NCI-H1930 (cell line): ENCODE data around the gene COL6A5.

ENCODE experiments used
- DNase-seq, 2 experiments: peaks; one replicate each; lab custom pipeline; 2025; lab: John Stamatoyannopoulos, UW

Gene COL6A5

DNA sequence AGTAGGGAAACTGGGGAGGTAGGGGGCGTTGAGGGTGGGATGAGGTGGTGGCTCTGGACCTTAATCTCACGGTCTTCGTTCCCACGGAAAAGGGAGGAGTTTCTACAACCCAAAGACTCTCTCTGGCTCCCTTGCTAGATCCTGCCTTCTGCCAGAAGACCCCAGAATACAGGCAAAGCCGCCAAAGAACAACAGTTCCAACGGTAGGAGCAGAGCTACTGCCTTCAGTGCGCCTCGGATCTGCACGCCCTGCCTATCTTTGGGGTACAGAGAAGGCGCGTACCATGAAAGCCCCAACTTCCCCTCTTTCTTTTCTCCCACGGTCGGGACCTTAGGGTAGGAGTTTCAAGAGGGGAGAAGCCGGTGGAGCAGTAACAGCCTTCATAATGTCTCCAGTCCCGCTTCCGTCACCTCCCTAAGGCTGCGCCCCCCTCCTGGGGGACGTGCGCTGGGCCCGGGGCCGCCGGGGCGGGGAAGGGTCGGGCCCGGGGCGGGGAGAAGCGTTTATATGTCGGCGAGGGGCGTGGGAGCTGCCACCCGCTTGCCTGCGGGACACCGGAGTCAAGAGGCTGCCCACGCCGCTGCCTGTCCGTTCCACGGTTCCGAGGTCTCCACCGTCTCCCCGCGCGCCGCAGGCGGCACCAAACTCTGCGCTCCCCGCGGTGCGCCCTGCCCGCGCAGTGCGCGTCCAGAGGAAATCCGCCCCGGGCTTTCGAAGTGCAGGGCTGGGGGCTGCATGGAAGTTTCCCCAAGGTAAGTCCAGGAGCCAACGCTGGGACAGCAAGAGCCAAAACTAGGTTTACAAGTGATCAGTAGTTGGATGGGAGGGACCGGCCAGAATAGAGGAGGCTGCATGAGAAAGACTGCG is 171.4 kb downstream of the COL6A5 start, which contains the start of gene COL6A6:
Gene COL6A6, plus strand, starts transcription at position 533 of the 868 bp plus-strand sequence. CDS start 43,188 bp downstream, outside the sequence.
- no peak for DNase-seq

DNA sequence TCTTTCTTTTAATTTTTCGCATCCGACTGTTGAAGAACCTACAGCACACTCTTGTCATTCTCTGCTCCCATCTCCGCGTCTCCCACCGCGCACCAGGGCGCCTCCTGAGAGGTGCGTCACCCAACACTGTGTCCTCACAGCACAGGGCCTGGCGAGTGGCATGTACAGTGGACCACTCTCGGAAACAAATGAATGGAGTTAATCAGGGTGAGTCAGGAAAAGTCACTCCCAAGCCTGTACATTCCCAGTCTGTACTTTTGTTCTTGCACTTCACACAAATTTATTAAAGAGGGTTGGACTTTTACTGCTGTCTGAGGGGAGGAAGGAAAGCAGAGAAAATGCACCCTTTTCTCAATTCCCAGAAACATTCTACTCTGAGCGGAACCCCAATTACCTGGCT is 172.1 kb downstream of the COL6A5 start:
- DNase-seq = no peak

GRCh38 chr3:130519754-130520153 is 174.3 kb downstream of the COL6A5 start:
- no peak for DNase-seq

- DNase-seq = no peak
Measured at GRCh38 chr3:130522399-130522798, 176.9 kb downstream of the COL6A5 start.

DNA sequence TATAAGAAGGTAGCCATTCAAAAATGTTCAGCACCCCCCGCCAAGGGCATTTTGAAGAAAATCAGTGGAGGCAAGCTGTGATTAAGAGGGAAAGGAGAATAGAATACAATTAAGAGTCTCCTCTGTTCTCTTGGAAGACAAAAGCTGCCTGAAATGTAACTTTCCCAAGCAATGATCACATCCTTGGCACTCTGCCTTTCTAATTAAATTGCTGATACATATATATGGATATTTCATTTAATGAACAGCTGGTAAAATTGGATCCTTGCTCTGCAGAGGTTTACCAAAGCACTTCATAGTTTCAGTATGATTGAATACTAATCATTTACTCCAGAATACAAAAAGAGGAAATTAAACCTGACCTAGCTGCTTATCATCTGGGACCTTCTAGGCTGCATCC is 182.0 kb downstream of the COL6A5 start:
- DNase-seq = no peak

DNA sequence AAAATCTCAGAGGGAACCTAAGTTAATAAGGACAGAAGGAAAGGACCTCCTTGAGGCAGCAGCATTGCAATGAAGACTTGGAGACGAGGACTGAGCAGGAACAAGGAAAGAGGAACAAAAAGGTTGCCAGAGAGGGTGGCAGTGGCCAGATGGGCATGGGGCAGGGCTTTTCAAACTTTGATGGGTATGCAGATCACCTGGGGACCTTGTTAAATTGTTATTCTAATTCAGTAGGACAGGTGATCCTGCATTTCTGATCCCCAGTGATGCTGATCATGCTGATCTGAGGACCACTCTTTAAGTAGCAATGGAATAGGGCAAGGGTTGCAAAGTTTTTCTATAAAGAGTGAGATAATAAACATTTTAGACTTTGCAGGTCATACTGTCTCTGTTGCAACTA is 182.6 kb downstream of the COL6A5 start:
- DNase-seq = no peak

DNA sequence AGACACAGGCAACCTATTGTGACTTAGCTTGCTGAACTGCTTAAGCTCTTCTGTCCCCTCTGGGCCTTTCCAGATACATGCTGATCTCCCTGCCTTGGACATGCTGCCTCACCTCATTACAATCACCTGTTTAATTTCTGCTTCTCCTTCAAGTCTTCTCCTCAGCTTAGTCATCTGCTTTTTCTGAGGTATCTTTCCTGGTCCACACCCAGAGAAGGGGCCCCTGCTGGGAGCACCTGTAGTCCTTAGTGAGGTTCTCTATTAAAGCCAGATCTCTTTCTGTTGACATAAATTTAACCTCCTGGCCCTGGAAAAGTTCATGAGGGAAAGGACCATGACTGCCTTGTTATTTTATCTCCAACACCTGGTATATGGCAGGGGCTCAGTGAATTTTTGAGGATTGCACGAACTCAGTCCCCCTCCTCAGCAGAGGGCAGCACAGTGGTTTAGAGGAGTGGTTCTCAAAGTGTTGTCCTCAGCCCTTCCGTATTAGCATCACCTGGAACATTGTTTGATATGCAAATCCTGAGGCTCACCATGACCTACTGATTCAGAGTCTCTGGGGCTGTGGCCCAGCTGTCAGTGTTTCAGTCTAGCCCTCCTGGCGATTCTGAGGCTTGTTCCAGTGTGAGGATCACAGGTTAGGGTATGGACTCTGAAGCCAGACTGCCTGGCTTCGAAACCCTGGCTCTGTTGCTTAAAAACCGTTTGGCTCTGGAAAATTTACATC is 184.2 kb downstream of the COL6A5 start:
- no peak for DNase-seq

- no peak for DNase-seq
Measured at GRCh38 chr3:130533247-130533646, 187.8 kb downstream of the COL6A5 start.
